SK-N-MC (cell line): Measurements from ENCODE around the gene LRMDA.

Experiments
- DNase-seq: peaks from one replicate; pipeline ENCODE4 v3.0.0-alpha.2; 2011; ENCODE audit warnings: low read depth, low spot score
- H3K27ac ChIP-seq: fragments of 200-600 bp; sonication (generic); 2 replicates; pipeline ENCODE4 v1.5.1; 2016; ENCODE audit warnings: mixed run types
- H3K36me3 ChIP-seq: fragments of 200-600 bp; sonication (generic); 2 replicates; pipeline ENCODE4 v1.6.1; 2017; ENCODE audit warnings: antibody characterized with exemption, low read length, mixed read lengths; ENCODE audit not compliant: insufficient read depth
- H3K4me3 ChIP-seq: fragments of 200-600 bp; sonication (generic); 2 replicates; pipeline ENCODE4 v1.5.1; 2016
- H3K9ac ChIP-seq: fragments of 200-600 bp; sonication (generic); 2 replicates; pipeline ENCODE4 v1.8.0; 2017; ENCODE audit warnings: mixed run types, mixed read lengths; ENCODE audit not compliant: insufficient read length
- H3K9me3 ChIP-seq: fragments of 200-600 bp; sonication (generic); 2 replicates; pipeline ENCODE4 v1.6.1; 2017; ENCODE audit warnings: low read depth, mild to moderate bottlenecking, antibody characterized with exemption, low read length, moderate library complexity, mixed read lengths
- EZH2 ChIP-seq: fragments of 200-600 bp; sonication (generic); IDR thresholded peaks from one replicate; pipeline ENCODE4 v1.6.1; 2017; ENCODE audit warnings: antibody characterized with exemption
- FOXP2 ChIP-seq: optimal IDR thresholded peaks from 2 replicates; pipeline ENCODE3; 2011; ENCODE audit warnings: mild to moderate bottlenecking, moderate library complexity; ENCODE audit not compliant: insufficient read depth; ENCODE audit errors: extremely low read length, control extremely low read depth
- POLR2AphosphoS5 ChIP-seq: IDR thresholded peaks from 2 replicates; pipeline ENCODE4 v1.6.1; 2012; ENCODE audit warnings: mild to moderate bottlenecking, low read depth, low read length, borderline replicate concordance

The LRMDA gene

GRCh38 chr10:75469006-75469616 lies 37.7 kb downstream of the LRMDA start:
- H3K9ac ChIP-seq, result no peak overlapping the region
- TF ChIP-seq POLR2AphosphoS5, result no peak
- no peak for TF ChIP-seq FOXP2
- no peak for TF ChIP-seq EZH2
- H3K36me3 ChIP-seq, result no peaks in the 10 kb centered on the region
- H3K4me3 ChIP-seq, result no peak overlapping the region
- H3K9me3 ChIP-seq, result no peaks in the 10 kb centered on the region
- DNase-seq, result peak; percentile 3
- H3K27ac ChIP-seq, result no peak overlapping the region

GRCh38 chr10:75470901-75471300 lies 39.5 kb downstream of the LRMDA start:
- DNase-seq, result no peak
- H3K27ac ChIP-seq, result no peak overlapping the region
- no peak overlapping the region for H3K9ac ChIP-seq
- H3K36me3 ChIP-seq, result no peaks in the 10 kb centered on the region
- no peaks in the 10 kb centered on the region for H3K9me3 ChIP-seq
- TF ChIP-seq POLR2AphosphoS5 (no peak), FOXP2 (no peak), EZH2 (no peak)
- no peak overlapping the region for H3K4me3 ChIP-seq

- Histone ChIP-seq H3K36me3 (no peaks in the 10 kb centered on the region), H3K9me3 (no peaks in the 10 kb centered on the region), H3K9ac (no peak overlapping the region), H3K4me3 (no peak overlapping the region), H3K27ac (no peak overlapping the region)
- no peak for DNase-seq
- TF ChIP-seq FOXP2 (no peak), POLR2AphosphoS5 (no peak), EZH2 (no peak)
These were observed 41.3 kb downstream of the LRMDA start for GRCh38 chr10:75472685-75473084.

GRCh38 chr10:75474106-75474505 lies 42.7 kb downstream of the LRMDA start:
- no peak overlapping the region for H3K4me3 ChIP-seq
- TF ChIP-seq EZH2 (no peak), FOXP2 (no peak), POLR2AphosphoS5 (no peak)
- DNase-seq, result no peak
- H3K27ac ChIP-seq, result no peak overlapping the region
- H3K9me3 ChIP-seq, result no peaks in the 10 kb centered on the region
- no peak overlapping the region for H3K9ac ChIP-seq
- H3K36me3 ChIP-seq, result no peaks in the 10 kb centered on the region

GRCh38 chr10:75475460-75476182 lies 44.2 kb downstream of the LRMDA start:
- no peak overlapping the region for H3K9ac ChIP-seq
- H3K27ac ChIP-seq, result no peak overlapping the region
- no peak overlapping the region for H3K4me3 ChIP-seq
- H3K9me3 ChIP-seq, result no peaks in the 10 kb centered on the region
- TF ChIP-seq POLR2AphosphoS5 (no peak), EZH2 (no peak), FOXP2 (no peak)
- no peak for DNase-seq
- H3K36me3 ChIP-seq, result no peaks in the 10 kb centered on the region

- Histone ChIP-seq H3K4me3 (no peak overlapping the region), H3K36me3 (no peaks in the 10 kb centered on the region), H3K27ac (no peak overlapping the region), H3K9ac (no peak overlapping the region), H3K9me3 (no peaks in the 10 kb centered on the region)
- no peak for DNase-seq
- TF ChIP-seq FOXP2 (no peak), POLR2AphosphoS5 (no peak), EZH2 (no peak)
These were observed 45.1 kb downstream of the LRMDA start for GRCh38 chr10:75476569-75476968.

- Histone ChIP-seq H3K36me3 (no peaks in the 10 kb centered on the region), H3K27ac (no peak overlapping the region), H3K9me3 (no peaks in the 10 kb centered on the region), H3K9ac (no peak overlapping the region), H3K4me3 (no peak overlapping the region)
- DNase-seq, result no peak
- no peak for TF ChIP-seq EZH2
These were observed 45.6 kb downstream of the LRMDA start for GRCh38 chr10:75476985-75477384.

- TF ChIP-seq EZH2, result no peak
- H3K9ac ChIP-seq, result no peak overlapping the region
- H3K36me3 ChIP-seq, result no peaks in the 10 kb centered on the region
- H3K9me3 ChIP-seq, result no peaks in the 10 kb centered on the region
- no peak overlapping the region for H3K4me3 ChIP-seq
- no peak overlapping the region for H3K27ac ChIP-seq
- DNase-seq, result no peak
These were observed 46.3 kb downstream of the LRMDA start for GRCh38 chr10:75477680-75478079.

GRCh38 chr10:75480374-75480773 lies 49.0 kb downstream of the LRMDA start:
- no peak overlapping the region for H3K27ac ChIP-seq
- no peak overlapping the region for H3K4me3 ChIP-seq
- no peak for DNase-seq
- no peaks in the 10 kb centered on the region for H3K9me3 ChIP-seq
- no peak for TF ChIP-seq POLR2AphosphoS5
- no peak for TF ChIP-seq FOXP2
- TF ChIP-seq EZH2, result no peak
- no peaks in the 10 kb centered on the region for H3K36me3 ChIP-seq
- H3K9ac ChIP-seq, result no peak overlapping the region
